Stomach (tissue), 9 donors: ENCODE results near the gene HSD3B1. TPM values are rescaled to one million over a fixed set of nuclear protein-coding genes. Genes with fewer than 3 reads are reported as not detected.
A peak's percentile ranks its signal among the peaks of the same experiment; 100 is the strongest.

Source experiments
- DNase-seq, 2 donors: peaks; one replicate each; pipeline versions ENCODE4 v3.0.0 to v3.0.0-alpha.2; 2013 to 2019
- H3K27ac ChIP-seq, 5 donors: fragments of 200-600 bp in 4 of 5; sonication (generic) in 4 of 5; one replicate each; pipeline ENCODE4 v1.5.1; 2013 to 2019; ENCODE audit warnings: mild to moderate bottlenecking in 1 of 5, moderate library complexity in 1 of 5
- H3K27me3 ChIP-seq, 3 donors: fragments of 200-600 bp; sonication (generic); one replicate each; pipeline ENCODE4 v1.5.1; 2017 to 2019; ENCODE audit warnings: mixed run types in 1 of 3
- H3K36me3 ChIP-seq, 4 donors: fragments of 200-600 bp; sonication (generic); 1 replicate in 3 of 4; 2 replicates in 1 of 4; pipeline ENCODE4 v1.5.1; 2016 to 2019
- H3K4me1 ChIP-seq, 4 donors: fragments of 200-600 bp; sonication (generic); one replicate each; pipeline ENCODE4 v1.5.1; 2016 to 2019
- H3K4me3 ChIP-seq, 4 donors: fragments of 200-600 bp; sonication (generic) in 3 of 4; one replicate each; pipeline ENCODE4 v1.5.1; 2016 to 2019; ENCODE audit warnings: mild to moderate bottlenecking in 1 of 4
- H3K9me3 ChIP-seq, 4 donors: fragments of 200-600 bp; sonication (generic); one replicate each; pipeline ENCODE4 v1.5.1; 2016 to 2019
- CTCF ChIP-seq, 7 experiments: fragments of 450-650 bp in 4 of 7; fragments of 200-600 bp in 3 of 7; sonication (generic) in 3 of 7; IDR thresholded peaks; one replicate each; pipeline ENCODE4 v1.5.1; 2016 to 2019; ENCODE audit warnings: antibody characterized with exemption in 7 of 7, control low read depth in 2 of 7, mild to moderate bottlenecking in 1 of 7
- EP300 ChIP-seq: sonication (generic); formaldehyde crosslinking; IDR thresholded peaks from one replicate; pipeline ENCODE4 v1.6.1; 2017; ENCODE audit warnings: antibody characterized with exemption
- POLR2A ChIP-seq, 4 donors: fragments of 450-650 bp; IDR thresholded peaks; one replicate each; pipeline ENCODE4 v1.6.1; 2016; ENCODE audit warnings: antibody characterized with exemption in 4 of 4, control low read depth in 2 of 4, mild to moderate bottlenecking in 1 of 4, moderate library complexity in 1 of 4
- POLR2AphosphoS5 ChIP-seq, 3 donors: sonication (generic); formaldehyde crosslinking; IDR thresholded peaks; one replicate each; pipeline ENCODE4 v1.6.1; 2016; ENCODE audit warnings: antibody characterized with exemption in 3 of 3
- WGBS, 5 donors: extraction: QIAGEN DNeasy Blood & Tissue Kit in 3 of 5; methylation state at CpG; one replicate each; pipeline versions ENCODE4 v1.1.5 to v1.1.7; 2013 to 2018; 5-methylcytosine and 5-hydroxymethylcytosine counted together
- intact Hi-C: fragments of 100-400 bp; cut with DNase I; formaldehyde crosslinking; loops from one replicate; pipeline ENCODE4 v1.15.1; 2023; ENCODE audit warnings: low total_unique reads
- polyA plus RNA-seq, 3 donors: library from polyadenylated mRNA; stranded (reverse); fragments of 200-250 nt; gene quantifications; one replicate each; pipeline ENCODE4 v1.2.3, GENCODE V29; 2013
- total RNA-seq, 5 donors: library from RNA; depleted of rRNA; stranded (reverse); fragments of >200 nt; gene quantifications; one replicate each; pipeline versions ENCODE4 v1.1.0 to v1.2.3, GENCODE V29; 2014 to 2016
- donor health status: healthy with polysubstance abuse.
- donor health status: Bipolar disorder and iron deficiency.
- donor health status: healthy.

Gene HSD3B1
- total and polyA plus RNA-seq, 8 donors = not detected

- no peaks in the 10 kb centered on the region for H3K4me1 ChIP-seq
- intact Hi-C loops = no loop called here
- H3K36me3 ChIP-seq = no peaks in the 10 kb centered on the region
- H3K9me3 ChIP-seq = no peaks in the 10 kb centered on the region
- H3K27ac ChIP-seq = no peak overlapping the region
- H3K4me3 ChIP-seq = no peak overlapping the region
- 61 to 76% (median 71%) methylated on average over 2 of the region's 2 CpGs for WGBS, 5 donors
- no peaks in the 10 kb centered on the region for H3K27me3 ChIP-seq
- TF ChIP-seq EP300 = no peak
- no peak for TF ChIP-seq CTCF (IDR thresholded peaks at IDR 0.05)
- TF ChIP-seq POLR2AphosphoS5 (IDR thresholded peaks at IDR 0.05) = no peak
- TF ChIP-seq POLR2A (IDR thresholded peaks at IDR 0.05) = no peak
- no peak for DNase-seq
These were observed 35.5 kb downstream of the HSD3B1 start for GRCh38 chr1:119542492-119542946.

GRCh38 chr1:119544165-119544762 is 37.3 kb downstream of the HSD3B1 start:
- Histone ChIP-seq H3K4me1 (no peaks in the 10 kb centered on the region), H3K27ac (no peak overlapping the region), H3K36me3 (no peaks in the 10 kb centered on the region), H3K27me3 (no peaks in the 10 kb centered on the region), H3K9me3 (no peaks in the 10 kb centered on the region), H3K4me3 (no peak overlapping the region)
- 49 to 72% (median 60%) methylated on average over 3 of the region's 3 CpGs for WGBS, 5 donors
- TF ChIP-seq POLR2A (IDR thresholded peaks at IDR 0.05) (no peak), CTCF (IDR thresholded peaks at IDR 0.05) (no peak), POLR2AphosphoS5 (IDR thresholded peaks at IDR 0.05) (no peak), EP300 (no peak)
- intact Hi-C loops = no loop called here
- peak in 1 of 2 donors; percentile 15 for DNase-seq

- Histone ChIP-seq H3K4me3 (no peak overlapping the region), H3K36me3 (no peaks in the 10 kb centered on the region), H3K9me3 (no peaks in the 10 kb centered on the region), H3K27ac (no peak overlapping the region), H3K27me3 (no peaks in the 10 kb centered on the region), H3K4me1 (no peaks in the 10 kb centered on the region)
- no peak for TF ChIP-seq EP300
- TF ChIP-seq POLR2A (IDR thresholded peaks at IDR 0.05) = no peak
- no peak for TF ChIP-seq POLR2AphosphoS5 (IDR thresholded peaks at IDR 0.05)
- no peak for TF ChIP-seq CTCF (IDR thresholded peaks at IDR 0.05)
- 33 to 89% (median 71%) methylated on average over 1 of the region's 1 CpG for whole genome bisulfite sequencing, 5 donors
- DNase-seq = no peak
- intact Hi-C loops = no loop called here
These were observed 39.6 kb downstream of the HSD3B1 start for GRCh38 chr1:119546641-119547040.

- Histone ChIP-seq H3K4me1 (no peaks in the 10 kb centered on the region), H3K4me3 (no peak overlapping the region), H3K36me3 (no peaks in the 10 kb centered on the region), H3K9me3 (no peaks in the 10 kb centered on the region), H3K27me3 (no peaks in the 10 kb centered on the region), H3K27ac (no peak overlapping the region)
- DNase-seq = no peak
- WGBS, 5 donors = 89 to 97% (median 92%) methylated on average over 1 of the region's 1 CpG
- TF ChIP-seq POLR2A (IDR thresholded peaks at IDR 0.05) (no peak), EP300 (no peak), CTCF (IDR thresholded peaks at IDR 0.05) (no peak), POLR2AphosphoS5 (IDR thresholded peaks at IDR 0.05) (no peak)
- intact Hi-C loops = no loop called here
These were observed 40.3 kb downstream of the HSD3B1 start for GRCh38 chr1:119547306-119547705.
